Mucosa of gallbladder (tissue), 1 donor: ENCODE data around the gene BAIAP2L1. TPM values are rescaled to one million over a fixed set of nuclear protein-coding genes. Genes with fewer than 3 reads are reported as not detected.

Experiments
- DNase-seq: peaks from one replicate; pipeline ENCODE4 v3.0.0-alpha.2; 2020; ENCODE audit warnings: low spot score
- total RNA-seq: library from RNA; stranded (reverse); gene quantifications from one replicate; pipeline ENCODE4 v1.2.1, GENCODE V29; 2021
- donor health status: DM: no; HTN: no; CAD: no.

BAIAP2L1 gene
- total RNA-seq, 1 donor from 2014 or later: 55.8 TPM

DNA sequence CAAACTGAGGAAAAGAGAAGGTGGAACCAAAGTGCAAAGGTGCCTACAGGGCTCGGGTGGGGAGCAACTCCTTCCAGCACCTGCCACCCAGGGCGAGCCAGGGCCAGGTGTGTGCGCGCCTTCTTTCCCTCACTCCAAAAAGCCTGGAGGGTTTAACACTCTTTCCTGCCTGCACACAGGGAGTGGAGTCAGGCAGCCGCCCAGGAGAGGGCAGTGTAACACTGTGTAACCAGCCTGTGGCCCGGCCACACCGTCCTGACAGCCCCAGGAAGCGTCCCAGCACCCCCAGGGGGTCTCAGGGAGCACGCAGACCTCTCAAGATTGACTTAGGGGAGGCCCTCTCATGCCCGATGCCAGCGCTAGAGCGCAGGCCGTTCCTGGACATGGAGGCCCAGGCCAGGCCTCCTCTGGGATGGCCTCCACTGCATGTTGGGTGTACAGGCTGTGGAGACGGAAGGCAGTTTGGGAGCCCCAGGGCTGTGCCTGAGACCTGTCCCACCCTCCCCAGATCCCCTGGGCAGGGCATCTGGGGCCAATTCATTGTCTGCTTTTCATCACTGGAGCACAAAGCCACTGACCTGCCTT is 106.0 kb downstream of the BAIAP2L1 start:
- DNase-seq: peak; percentile 33

DNA sequence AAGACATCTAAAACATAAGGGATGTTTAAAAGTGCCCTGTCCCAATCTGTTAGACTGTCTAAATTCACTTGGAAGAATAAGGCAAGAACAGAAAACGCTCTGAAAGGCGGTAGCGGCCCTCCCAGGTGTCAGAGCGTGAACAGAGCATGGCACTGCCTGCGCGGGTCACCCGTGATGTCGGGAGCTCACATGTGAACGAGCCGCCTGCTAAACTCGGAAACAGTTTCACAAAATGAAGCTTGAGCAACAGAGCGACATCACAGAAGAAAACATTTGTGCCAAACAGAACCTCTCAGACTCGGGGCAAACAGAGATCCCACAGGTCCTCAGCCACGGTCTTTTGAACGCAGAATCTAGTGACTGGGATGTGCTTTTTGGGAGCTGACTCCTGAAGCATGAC is 106.6 kb downstream of the BAIAP2L1 start:
- DNase-seq: no peak

DNA sequence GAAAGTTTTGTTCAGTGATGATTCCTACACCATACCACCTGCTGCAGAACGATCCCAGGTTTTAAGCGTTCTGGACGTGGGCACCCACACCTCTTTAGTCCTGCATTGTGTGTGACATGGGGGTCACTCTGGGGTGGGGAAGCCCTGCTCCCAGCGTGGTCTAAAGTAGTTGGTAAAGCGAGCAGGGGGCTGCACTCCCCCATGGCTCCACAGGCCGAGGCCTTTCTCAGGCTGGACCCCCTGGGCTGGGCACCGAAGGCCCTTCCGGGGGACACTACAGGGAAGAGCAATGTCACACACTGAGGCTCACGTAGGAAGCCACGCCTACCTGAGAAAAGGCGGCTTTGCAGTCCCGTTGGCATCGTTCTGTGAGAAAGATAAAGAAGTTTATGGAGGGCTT is 107.1 kb downstream of the BAIAP2L1 start:
- DNase-seq: no peak

DNA sequence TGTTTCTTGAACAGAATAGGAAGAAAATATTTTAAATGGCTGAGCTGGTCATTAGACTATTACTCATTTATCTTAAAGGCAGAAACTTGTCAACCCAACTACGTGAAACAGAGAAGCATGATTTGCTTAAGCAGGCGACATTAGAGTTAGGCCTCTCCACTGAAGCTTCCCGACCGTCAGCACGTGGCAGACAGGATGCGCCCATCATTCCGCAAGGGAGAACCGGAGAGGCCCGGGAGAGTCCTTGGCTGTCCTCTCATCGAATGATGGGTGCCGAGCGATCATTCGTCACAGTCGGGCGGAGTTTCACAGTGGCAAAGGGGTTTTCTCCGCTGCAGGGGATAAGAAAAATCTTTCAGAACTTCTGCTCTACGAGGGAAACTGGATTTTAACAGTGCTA is 107.6 kb downstream of the BAIAP2L1 start:
- DNase-seq: no peak

DNA sequence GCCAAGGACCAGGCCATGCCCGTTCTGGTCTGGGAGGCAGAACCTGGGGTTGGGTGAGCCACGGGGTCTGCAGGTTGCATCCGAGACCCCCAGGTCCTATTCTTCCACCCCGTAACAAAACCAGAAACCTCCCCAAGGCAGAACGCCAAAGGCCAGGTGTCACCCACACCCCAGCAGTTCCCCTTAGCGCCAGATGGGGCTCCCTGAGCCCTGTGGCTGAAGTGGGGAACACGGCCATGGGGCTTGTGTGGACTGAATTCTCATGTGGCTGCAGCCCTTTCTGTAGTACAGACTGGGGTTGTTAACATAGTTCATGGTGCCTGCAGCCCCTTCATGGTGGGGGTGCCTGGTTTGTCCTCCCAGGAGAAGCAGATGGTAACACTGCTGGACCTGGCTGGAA is 109.2 kb downstream of the BAIAP2L1 start:
- DNase-seq: no peak

DNA sequence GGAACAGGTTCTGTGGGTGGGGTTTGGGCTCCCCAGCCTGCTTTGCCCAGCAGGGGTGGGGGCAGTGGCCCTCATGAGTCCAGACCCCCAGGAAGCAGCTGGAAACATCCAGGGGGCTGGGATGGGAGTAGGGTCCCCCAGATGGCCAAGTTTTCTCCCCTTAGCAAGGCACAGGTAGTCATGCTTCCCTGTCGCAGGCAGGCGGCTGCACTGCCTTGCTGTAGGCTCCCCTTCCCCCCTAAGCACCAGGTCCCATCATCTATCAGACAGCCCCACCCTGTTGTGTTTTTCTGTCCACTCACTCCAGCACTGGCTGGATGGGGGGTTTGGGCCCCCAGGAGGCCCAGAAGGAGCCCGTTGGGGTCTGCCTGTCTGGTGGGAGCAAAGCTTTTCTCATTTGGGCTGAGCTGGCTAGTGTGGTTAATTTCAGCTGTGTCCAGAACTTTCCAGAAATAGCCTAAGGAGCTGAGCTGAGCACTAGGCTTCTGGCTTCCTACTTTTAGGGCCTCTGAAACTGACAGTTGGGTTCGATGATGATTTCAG is 111.5 kb downstream of the BAIAP2L1 start:
- DNase-seq: no peak

DNA sequence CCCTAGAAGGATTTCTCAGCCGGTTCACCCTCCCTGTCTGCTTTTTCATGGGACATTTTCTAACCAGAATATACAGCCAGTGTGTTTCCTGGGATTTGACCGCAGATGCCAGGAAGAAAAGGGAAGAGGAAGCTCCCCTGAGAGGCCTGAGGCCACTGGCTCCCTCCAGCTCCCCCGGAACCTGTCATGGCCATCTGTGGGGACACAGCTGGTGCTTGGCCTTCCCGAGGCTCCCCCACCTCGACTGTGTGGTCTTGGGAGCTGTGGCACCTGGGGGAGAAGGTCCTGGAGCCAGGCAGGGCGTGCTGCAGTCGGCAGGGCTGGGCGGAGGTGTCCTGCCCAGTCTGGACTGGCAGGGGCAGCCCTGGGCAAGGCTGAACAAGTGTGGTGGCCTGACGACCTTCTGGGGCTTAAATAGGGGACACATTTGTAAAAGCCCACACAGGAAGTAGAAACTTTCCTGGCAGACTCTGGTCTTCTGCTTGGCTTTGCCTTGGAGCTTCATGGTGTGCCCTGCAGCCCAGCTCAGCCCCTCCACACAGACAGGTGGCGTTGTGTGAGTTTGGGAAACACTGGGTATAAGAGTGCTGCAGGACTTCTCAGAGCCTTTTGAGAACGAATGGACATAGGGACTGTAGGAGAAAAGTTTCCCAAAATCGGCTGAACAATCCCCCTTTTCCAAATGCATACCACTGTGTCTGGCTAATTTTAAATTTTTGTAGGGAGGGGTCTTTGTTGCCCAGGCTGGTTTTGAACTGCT is 112.6 kb downstream of the BAIAP2L1 start:
- DNase-seq: no peak

DNA sequence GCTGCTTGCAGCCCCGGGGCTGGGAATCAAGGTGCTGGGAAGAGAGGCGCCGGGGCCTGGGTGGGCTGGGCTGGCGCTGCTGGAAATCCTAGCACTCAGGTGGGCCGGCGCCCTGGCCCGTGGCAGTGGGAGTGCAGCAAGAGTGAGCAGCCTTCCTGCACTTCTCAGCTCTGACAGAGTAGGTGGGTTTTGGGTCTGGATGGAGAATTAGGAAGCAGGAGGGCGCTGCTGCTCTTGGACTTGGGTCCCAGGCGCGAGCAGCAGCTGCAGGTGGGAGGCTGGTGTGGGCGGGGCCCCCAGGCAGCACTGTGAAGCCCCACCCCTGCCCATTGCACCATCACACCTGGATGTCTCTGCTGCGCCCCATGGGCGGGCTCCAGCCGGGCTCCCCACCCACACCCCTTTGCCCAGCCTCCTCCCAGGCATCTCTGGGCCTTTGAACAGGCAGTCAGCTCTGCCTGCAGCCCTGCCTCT is 113.4 kb downstream of the BAIAP2L1 start:
- DNase-seq: peak; percentile 60

DNA sequence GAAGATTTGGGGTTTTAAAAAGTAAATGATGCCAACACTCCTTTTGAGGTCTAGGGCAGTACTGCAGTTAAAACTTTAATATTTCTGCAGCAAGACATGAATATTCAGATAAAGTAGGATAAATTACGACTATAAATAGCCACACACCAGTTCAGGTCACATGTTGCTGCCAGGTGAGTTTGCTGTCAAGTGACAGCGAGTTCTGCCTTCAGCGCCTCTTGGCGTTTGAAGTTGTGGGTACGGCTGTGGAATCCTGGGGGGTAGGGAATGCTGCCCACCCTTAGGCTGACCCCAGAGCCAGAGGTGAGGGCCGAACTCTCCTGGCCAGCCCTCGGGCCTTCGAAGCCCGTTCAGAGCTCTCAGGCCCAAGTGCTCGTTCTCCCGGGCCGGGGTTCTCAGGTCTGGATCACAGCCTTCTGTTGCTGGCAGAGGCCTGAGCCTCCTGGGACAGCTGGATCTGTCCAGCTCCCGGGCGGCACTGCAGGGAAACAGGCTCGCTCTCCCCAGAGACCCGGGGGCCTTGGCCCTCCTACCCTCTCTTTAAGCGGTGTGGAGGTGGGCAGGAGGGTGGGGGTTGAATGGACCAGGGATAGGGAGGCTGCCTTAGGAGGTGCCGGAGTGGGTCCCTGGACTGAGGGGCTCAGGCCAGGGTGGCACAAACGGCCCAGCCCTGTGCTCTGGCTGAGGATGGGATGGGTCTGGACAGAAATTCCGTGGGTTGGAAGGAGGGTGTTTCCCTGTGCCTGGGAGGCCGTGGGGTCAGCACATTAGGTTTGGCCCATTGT is 114.0 kb downstream of the BAIAP2L1 start:
- DNase-seq: no peak

DNA sequence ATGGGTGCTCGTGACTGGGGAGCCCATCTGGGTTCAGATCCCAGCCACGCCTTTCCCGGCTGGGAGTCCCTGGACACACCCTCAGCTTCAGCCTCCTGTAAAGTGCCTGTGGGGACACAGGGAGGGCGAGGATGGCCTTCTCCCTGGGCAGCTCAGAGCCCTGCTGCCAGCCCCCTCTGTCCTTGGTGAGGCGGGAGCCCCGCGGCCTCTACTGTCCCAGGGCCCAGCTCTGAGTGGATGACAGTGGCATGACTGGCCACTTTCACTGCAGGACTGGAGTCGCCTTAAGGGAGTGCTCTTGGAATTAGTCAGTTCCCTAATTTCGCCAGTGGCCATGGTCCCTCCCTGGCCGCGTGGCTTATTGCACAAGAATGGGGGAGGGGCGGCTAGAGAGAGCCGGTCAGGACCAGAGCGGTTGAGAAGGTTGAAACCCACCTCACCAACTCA is 114.8 kb downstream of the BAIAP2L1 start:
- DNase-seq: peak; percentile 50

DNA sequence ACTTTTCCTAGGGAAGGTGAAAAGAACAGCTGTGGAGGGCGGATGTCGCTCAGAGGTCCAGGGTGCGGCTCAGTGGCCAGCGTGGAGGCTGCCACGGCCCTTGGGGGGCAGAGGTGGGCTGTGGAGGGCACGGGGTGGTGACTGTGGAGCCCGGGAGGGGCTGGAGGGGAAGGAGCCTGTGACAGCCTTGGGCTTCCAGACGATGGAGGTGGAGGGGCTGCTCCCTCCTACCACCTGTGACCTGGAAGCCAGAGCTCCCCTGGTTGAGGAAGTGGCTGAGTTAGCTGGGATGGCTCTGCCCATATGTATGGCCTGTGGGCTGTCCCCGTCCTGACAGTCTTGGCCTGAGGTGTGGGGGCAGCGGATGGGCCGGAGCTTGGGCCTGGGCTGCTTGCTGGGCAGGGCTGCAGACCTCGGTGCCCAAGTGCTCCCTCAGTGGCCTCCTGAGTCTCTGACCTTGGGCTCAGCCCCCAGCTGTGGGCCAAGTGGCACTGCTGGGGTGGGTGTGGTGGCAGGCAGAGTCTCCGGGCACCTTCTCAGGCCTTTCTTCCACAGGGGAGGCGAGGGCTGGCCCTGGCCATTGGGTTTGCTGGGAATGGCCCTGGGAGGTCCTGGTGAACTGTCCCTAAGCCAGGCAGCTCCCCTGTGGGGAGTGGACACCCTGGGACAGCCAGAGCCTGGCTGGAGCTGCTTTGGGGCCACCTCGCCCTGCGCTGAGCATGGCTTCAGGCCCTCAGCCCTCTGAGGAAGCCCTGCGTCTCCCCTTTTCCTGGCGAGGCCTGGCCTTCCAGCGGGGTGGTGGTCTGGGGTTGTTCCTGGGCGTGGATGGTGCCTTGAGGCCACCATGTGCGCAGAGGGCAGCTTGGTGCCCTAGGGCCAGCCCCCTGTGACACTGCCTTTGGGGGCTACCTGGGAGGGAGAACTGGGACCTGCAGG is 115.5 kb downstream of the BAIAP2L1 start:
- no peak for DNase-seq

DNA sequence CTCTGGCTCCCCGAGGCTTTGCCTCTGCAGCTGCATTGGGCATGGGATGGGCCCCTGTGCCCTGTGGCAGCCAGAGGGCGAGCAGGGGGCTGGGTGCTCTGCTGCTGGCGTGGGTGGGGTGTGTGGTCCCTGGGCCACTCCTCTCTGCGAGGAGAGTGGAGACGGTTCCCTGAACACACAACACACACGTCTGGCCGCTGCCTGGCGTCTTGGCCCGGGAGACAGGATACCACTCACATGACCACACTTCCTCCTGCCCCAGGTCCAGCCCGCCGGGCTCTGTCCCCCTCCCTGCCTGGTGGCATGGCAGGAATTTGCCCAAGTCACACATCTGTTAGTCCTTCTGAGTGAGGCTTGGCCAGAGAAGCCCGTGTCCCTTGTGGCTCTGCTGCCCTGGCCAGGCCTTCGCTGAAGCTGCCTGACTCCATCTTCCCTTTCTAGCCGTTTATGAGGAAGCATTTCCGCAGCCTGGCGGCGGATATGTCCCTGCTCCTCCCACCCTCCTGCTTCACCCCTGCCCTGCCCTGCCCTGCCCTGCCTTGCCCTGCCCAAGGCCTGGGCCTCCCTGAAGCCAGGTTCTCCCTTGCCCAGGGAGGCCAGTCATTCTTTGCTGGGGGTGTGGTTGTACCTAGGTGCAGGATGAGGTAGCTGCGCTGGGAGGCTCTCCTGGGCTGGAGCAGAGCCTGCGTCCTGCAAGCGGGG is 116.4 kb downstream of the BAIAP2L1 start:
- DNase-seq: peak; percentile 80

DNA sequence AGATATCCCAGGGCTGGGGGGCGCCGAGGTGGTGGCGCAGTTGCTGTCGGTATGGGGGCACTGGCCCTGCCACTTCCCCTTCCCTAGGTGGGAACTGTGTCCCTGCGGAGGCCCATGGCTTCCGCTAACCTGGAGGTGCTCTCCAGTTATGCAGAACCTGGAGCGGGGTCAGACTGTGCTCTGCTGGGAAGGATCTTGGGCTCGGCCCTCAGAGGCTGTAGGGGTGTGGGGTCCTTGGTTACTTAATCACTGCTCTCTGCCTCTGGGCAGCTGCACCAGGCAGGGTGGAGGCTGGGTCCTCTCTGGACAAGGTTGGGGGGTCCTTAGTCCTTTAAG is 117.0 kb downstream of the BAIAP2L1 start:
- DNase-seq: no peak

DNA sequence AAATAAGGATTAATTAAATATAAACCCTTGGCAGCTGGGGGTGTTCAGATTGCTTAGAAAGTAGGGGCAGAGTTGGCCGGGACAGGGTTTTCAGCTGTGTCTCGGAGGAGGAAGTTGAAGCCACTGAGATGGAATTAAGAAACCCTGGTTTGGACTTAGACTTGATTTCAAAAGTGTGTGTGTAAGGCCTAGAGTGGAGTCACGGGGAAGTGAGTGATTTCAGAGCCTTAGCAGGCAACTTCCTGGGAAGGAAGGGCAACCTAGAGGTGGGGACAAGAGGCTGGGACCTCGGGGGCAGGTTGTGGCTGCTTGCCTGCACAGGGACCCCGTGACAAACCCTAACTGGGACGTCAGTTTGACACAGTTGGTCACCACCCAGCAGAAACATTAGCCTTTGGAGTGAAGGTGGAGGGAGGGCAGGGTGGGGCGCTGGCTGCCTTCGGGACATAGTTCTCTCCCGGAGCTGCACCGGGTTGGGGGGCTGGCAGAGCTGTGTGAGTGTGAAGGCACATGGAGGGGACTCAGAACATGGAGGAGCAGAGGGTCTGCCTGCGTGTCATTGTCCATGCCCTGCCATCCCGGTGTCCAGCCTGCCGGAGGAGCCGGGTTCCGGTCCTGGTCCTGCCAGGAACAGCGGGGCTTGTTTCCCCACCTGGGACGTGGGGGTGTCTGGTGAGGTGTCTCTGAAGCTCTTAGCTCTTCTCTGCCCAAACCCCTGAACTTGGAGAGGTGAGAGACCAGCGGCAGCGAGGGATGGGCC is 117.6 kb downstream of the BAIAP2L1 start:
- DNase-seq: peak; percentile 47

DNA sequence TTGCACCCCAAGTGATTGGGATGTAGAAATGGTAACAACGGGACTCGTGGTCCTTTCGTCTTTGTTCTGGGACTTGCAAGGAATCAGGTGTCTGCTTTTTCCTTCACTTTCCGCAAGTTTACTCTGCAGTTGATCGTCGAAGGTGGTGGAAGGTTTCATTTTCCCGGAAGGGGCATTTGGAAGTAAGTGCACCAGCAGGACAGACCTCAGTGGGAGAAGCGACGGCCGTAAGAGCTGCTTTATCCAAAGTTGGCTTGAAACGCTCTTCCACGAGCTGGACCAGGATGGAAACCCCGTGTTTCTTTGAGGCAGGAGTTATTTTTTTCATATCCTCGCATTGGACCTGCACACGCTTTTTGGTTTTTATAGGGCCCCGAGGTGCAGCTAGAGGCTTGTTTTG is 118.2 kb downstream of the BAIAP2L1 start:
- DNase-seq: no peak

DNA sequence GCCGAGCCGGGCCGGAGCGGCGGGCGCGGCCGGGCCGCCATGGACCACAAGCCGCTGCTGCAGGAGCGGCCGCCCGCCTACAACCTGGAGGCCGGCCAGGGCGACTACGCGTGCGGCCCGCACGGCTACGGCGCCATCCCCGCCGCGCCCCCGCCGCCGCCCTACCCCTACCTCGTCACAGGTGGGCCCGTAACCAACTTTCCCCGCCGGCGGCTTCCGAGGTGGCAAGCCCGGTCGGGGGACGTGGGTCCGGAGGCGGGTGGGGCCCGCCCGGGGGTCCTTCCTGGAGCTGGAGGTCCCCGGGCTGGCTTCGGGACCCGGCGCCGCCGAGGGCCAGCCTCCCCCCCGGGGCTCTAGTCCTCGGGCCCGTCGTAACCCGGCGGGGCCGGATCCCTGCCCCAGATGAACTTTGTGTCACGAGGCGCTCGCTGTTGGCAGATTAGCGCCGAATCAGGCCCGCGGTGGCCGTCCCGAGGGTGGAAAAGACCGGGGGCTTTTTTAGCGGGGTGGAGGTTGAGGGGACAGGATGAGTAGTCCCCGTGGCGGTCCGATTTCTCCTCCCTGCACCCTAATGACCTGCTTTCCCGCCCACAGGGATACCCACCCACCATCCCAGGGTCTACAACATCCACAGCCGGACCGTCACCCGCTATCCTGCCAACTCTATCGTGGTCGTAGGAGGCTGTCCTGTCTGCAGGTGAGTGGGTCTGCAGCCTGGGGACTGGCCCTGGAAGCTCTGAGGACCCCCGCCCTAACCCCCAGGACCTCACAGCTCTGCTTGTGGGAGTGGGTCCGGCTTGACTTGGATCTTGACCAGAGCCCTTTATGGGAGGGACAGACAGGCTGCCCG is 118.9 kb downstream of the BAIAP2L1 start:
- DNase-seq: peak; percentile 44

DNA sequence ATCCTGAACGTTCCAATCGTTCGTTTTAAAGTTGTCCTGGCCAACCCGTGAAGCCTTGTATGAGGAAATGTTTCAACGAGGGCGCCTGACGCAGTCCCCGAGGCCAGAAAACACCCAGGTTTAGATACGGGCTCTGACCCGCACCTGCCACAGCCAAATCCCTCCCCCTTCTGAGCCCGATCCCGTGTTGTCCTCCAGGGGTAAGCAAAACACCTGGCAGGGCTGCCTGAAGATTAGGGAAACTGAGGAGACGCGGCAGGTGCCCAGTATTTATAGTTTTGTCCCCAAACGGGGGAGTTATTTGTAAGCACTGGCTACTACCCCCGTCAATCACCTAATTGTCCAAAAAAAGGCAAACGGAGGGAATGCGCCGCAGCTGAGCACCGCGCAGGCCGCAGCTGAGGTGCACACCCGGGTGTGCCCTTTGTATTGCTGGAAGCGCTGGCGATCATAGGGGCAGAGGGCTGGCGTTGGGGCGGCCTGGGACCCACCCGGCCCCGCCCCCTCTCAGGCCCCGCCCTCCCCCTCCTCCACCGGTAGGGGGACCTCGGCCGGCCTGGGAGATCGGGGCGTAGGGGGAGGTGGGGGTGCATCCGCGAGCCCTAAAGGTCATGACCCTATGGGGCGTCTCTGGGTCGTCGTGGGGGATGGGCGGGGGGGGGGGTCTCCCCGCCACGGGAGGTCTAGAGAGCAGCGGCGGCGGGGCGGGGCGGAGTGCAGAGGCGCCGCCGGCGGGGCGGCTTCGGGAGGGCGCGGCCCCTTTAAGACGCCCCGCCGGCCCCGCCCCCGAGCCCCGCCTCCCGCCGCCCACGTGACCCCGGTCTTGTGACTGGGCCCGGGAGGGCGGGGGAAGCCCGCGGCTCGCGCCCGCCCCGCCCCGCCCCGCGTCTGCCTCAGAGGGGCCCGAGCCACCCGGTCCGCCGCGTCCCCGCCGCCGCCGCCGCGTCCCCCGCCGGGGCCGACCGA is 119.8 kb downstream of the BAIAP2L1 start, which contains the start of gene BRI3:
TSS of gene BRI3 (plus strand) at position 896 of the 966 bp plus-strand sequence. CDS start 110 bp downstream, outside the sequence.
- peak; percentile 93 for DNase-seq

DNA sequence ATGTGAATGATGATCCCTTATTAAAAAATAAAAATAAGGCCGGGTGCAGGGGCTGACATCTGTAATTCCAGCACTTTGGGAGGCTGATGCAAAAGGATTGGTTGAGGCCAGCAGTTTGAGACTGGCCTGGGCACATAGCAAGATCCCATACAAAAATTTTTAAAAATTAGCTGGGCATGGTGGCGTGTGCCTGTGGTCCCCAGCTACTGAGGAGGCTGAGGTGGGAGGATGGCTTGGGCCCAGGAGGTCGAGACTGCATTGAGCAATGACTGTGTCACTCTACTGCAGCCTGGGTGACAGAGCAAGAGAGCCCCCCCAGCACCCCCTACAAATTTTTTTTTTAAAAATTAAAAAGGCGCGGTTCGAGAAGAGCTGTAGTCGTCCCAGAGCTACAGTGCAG is 120.6 kb downstream of the BAIAP2L1 start:
- DNase-seq: no peak
